Keratinocyte (primary cell): ENCODE results near the gene KIF16B. TPM values are rescaled to one million over a fixed set of nuclear protein-coding genes. Genes with fewer than 3 reads are reported as not detected.

Experiments
- DNase-seq: peaks from one replicate; pipeline ENCODE4 v3.0.0-alpha.2; 2011; ENCODE audit warnings: low read depth, missing footprints, low spot score
- FAIRE-seq: peaks from 2 replicates; lab custom pipeline; 2011; peaks lifted over from hg19 to GRCh38; lab: Jason Lieb, UNC
- H2AFZ ChIP-seq: 2 replicates; pipeline ENCODE4 v1.6.0; 2012; ENCODE audit warnings: low read length, control low read depth, inconsistent platforms; ENCODE audit not compliant: control insufficient read depth
- H3K27ac ChIP-seq: 2 replicates; pipeline ENCODE4 v1.5.1; 2011; ENCODE audit warnings: low read length; ENCODE audit not compliant: control insufficient read depth, insufficient read depth
- H3K27me3 ChIP-seq: 3 replicates; pipeline ENCODE4 v1.6.0; 2011; ENCODE audit warnings: low read length; ENCODE audit not compliant: control insufficient read depth, insufficient read depth; ENCODE audit errors: extremely low read depth
- H3K36me3 ChIP-seq, 2 experiments: 2 replicates in 1 of 2; 3 replicates in 1 of 2; pipeline ENCODE4 v1.5.1; 2011; ENCODE audit warnings: low read length in 2 of 2, mild to moderate bottlenecking in 1 of 2; ENCODE audit not compliant: control insufficient read depth in 2 of 2, insufficient read depth in 2 of 2; ENCODE audit errors: extremely low read depth in 1 of 2
- H3K4me1 ChIP-seq: 3 replicates; pipeline ENCODE4 v1.5.1; 2011; ENCODE audit warnings: low read length; ENCODE audit not compliant: control insufficient read depth, insufficient read depth; ENCODE audit errors: extremely low read depth
- H3K4me2 ChIP-seq: 3 replicates; pipeline ENCODE4 v1.6.0; 2011; ENCODE audit warnings: low read depth, low read length; ENCODE audit not compliant: control insufficient read depth, insufficient read depth; ENCODE audit errors: extremely low read depth
- H3K4me3 ChIP-seq, 3 experiments: fragments of 200-600 bp in 1 of 3; sonication (generic) in 1 of 3; 2 replicates in 2 of 3; 3 replicates in 1 of 3; pipeline ENCODE4 v1.5.1; 2011 to 2016; ENCODE audit warnings: low read length in 3 of 3, mild to moderate bottlenecking in 3 of 3, control low read depth in 2 of 3, inconsistent platforms in 1 of 3, low read depth in 1 of 3, mixed read lengths in 1 of 3, mixed run types in 1 of 3, moderate library complexity in 1 of 3; ENCODE audit not compliant: control insufficient read depth in 2 of 3, insufficient read depth in 2 of 3; ENCODE audit errors: extremely low read depth in 1 of 3
- H3K79me2 ChIP-seq: 2 replicates; pipeline ENCODE4 v1.6.0; 2012; ENCODE audit warnings: low read length; ENCODE audit not compliant: control insufficient read depth, insufficient read depth
- H3K9ac ChIP-seq: 3 replicates; pipeline ENCODE4 v1.6.0; 2011; ENCODE audit warnings: low read length; ENCODE audit not compliant: control insufficient read depth, insufficient read depth; ENCODE audit errors: extremely low read depth
- H3K9me1 ChIP-seq: 3 replicates; pipeline ENCODE4 v1.6.0; 2011; ENCODE audit warnings: low read length; ENCODE audit not compliant: control insufficient read depth, insufficient read depth; ENCODE audit errors: extremely low read depth
- H3K9me3 ChIP-seq: 2 replicates; pipeline ENCODE4 v1.5.1; 2012; ENCODE audit warnings: low read depth, low read length; ENCODE audit not compliant: control insufficient read depth
- H4K20me1 ChIP-seq: 3 replicates; pipeline ENCODE4 v1.6.0; 2011; ENCODE audit warnings: low read length; ENCODE audit not compliant: control insufficient read depth, insufficient read depth; ENCODE audit errors: extremely low read depth
- CTCF ChIP-seq, 3 experiments: IDR thresholded peaks in 1 of 3; conservative IDR thresholded peaks in 1 of 3; optimal IDR thresholded peaks in 1 of 3; 2 replicates in 2 of 3; 3 replicates in 1 of 3; pipeline versions ENCODE3 to v1.5.1; 2011; ENCODE audit warnings: low read length in 3 of 3, mild to moderate bottlenecking in 3 of 3, moderate library complexity in 2 of 3, control low read depth in 1 of 3, inconsistent platforms in 1 of 3; ENCODE audit not compliant: insufficient read depth in 2 of 3; ENCODE audit errors: extremely low read depth in 1 of 3
- EZH2 ChIP-seq: IDR thresholded peaks from one replicate; pipeline ENCODE4 v1.6.1; 2012; ENCODE audit warnings: inconsistent platforms, mild to moderate bottlenecking, low read length, moderate library complexity
- dilution Hi-C: fragments of 300-500 bp; cut with MboI; formaldehyde crosslinking; loops from one replicate; pipeline ENCODE4 v1.7.0; 2020; ENCODE audit warnings: low sequenced_read_pairs; ENCODE audit not compliant: extremely low pct_ligation_motif_present
- polyA plus RNA-seq, 5 experiments: library from polyadenylated mRNA; depleted of rRNA in 3 of 5; stranded (reverse) in 3 of 5; stranded (forward) in 1 of 5; unstranded in 1 of 5; fragments of >200 nt; gene quantifications; 1 replicate in 1 of 5; 2 replicates in 3 of 5; 3 replicates in 1 of 5; pipeline versions ENCODE4 v1.2.1 to v1.2.3, GENCODE V29; 2011 to 2012; ENCODE audit warnings: missing spikeins in 2 of 5, low read depth in 1 of 5, low replicate concordance in 1 of 5

The KIF16B gene
- polyA plus RNA-seq, 1 donor (not counting 4 experiments of a cell fraction or from before 2014, with no cell fraction given): 16.1 TPM

GRCh38 chr20:16236589-16237241, 336.5 kb downstream of the KIF16B start:
- Histone ChIP-seq H3K9ac (no peak overlapping the region), H3K4me2 (no peak overlapping the region), H3K27me3 (no peaks in the 10 kb centered on the region), H3K79me2 (no peaks in the 10 kb centered on the region), H4K20me1 (no peaks in the 10 kb centered on the region), H3K4me3 (no peak overlapping the region), H3K4me1 (no peaks in the 10 kb centered on the region), H3K9me3 (no peaks in the 10 kb centered on the region), H3K9me1 (no peaks in the 10 kb centered on the region), H3K36me3 (no peaks in the 10 kb centered on the region), H3K27ac (no peak overlapping the region), H2AFZ (no peak overlapping the region)
- dilution Hi-C loops: no loop called here
- no peak for TF ChIP-seq EZH2
- no peak for TF ChIP-seq CTCF (optimal IDR thresholded peaks at IDR 0.05 in 1 of 3, IDR thresholded peaks at IDR 0.05 in 1 of 3, conservative IDR thresholded peaks at IDR 0.05 in 1 of 3; ENCODE audit: extremely low read depth in 1 of 3, insufficient read depth in 2 of 3, low read length in 3 of 3)
- FAIRE-seq (no peak), DNase-seq (no peak)

- no peaks in the 10 kb centered on the region for H3K79me2 ChIP-seq
- H3K36me3 ChIP-seq: no peaks in the 10 kb centered on the region
- dilution Hi-C loops: no loop called here
- FAIRE-seq (no peak), DNase-seq (no peak)
- no peaks in the 10 kb centered on the region for H3K4me1 ChIP-seq
- H3K9ac ChIP-seq: no peak overlapping the region
- H3K27ac ChIP-seq: no peak overlapping the region
- H3K9me1 ChIP-seq: no peaks in the 10 kb centered on the region
- H3K4me2 ChIP-seq: no peak overlapping the region
- no peak overlapping the region for H3K4me3 ChIP-seq
- H4K20me1 ChIP-seq: no peaks in the 10 kb centered on the region
- no peaks in the 10 kb centered on the region for H3K9me3 ChIP-seq
- no peak overlapping the region for H2AFZ ChIP-seq
- TF ChIP-seq CTCF (optimal IDR thresholded peaks at IDR 0.05 in 1 of 3, IDR thresholded peaks at IDR 0.05 in 1 of 3, conservative IDR thresholded peaks at IDR 0.05 in 1 of 3; ENCODE audit: extremely low read depth in 1 of 3, insufficient read depth in 2 of 3, low read length in 3 of 3): no peak
- TF ChIP-seq EZH2: no peak
- no peaks in the 10 kb centered on the region for H3K27me3 ChIP-seq
These were observed 342.8 kb downstream of the KIF16B start for GRCh38 chr20:16230402-16230801.
